GM12878 (cell line): Measurements from ENCODE around the gene CDC42SE1. TPM values are rescaled to one million over a fixed set of nuclear protein-coding genes. Genes with fewer than 3 reads are reported as not detected.

Source experiments
- ASH2L ChIP-seq: fragments of 300-600, 200-600 bp; sonication (generic); IDR thresholded peaks from 2 replicates; pipeline ENCODE4 v1.6.1; 2017; ENCODE audit warnings: low read depth, mild to moderate bottlenecking, borderline replicate concordance
- BCL11A ChIP-seq: IDR thresholded peaks from 2 replicates; pipeline ENCODE4 v1.6.1; 2011; ENCODE audit warnings: low read depth, low read length
- BMI1 ChIP-seq: fragments of 450-650 bp; IDR thresholded peaks from 2 replicates; pipeline ENCODE4 v1.6.1; 2016; ENCODE audit warnings: mild to moderate bottlenecking, moderate library complexity, borderline replicate concordance
- FOXM1 ChIP-seq: IDR thresholded peaks from 2 replicates; pipeline ENCODE4 v1.6.1; 2012; ENCODE audit warnings: low read depth, mild to moderate bottlenecking, inconsistent platforms, low read length, moderate library complexity
- KAT2A ChIP-seq: conservative IDR thresholded peaks from 2 replicates; pipeline ENCODE4 v1.6.1; 2011; ENCODE audit warnings: low read depth, low read length; ENCODE audit not compliant: control insufficient read depth
- KDM1A ChIP-seq: fragments of 200-600 bp; sonication (generic); IDR thresholded peaks from 2 replicates; pipeline ENCODE4 v1.6.1; 2016; ENCODE audit warnings: borderline replicate concordance
- MYB ChIP-seq: fragments of 150-350 bp; IDR thresholded peaks from 2 replicates; pipeline ENCODE4 v1.6.1; 2014; ENCODE audit warnings: mild to moderate bottlenecking, low read depth, low read length, borderline replicate concordance
- NFXL1 ChIP-seq: fragments of 450-650 bp; IDR thresholded peaks from 2 replicates; pipeline ENCODE4 v1.6.1; 2017; ENCODE audit warnings: antibody characterized with exemption, mild to moderate bottlenecking, borderline replicate concordance
- PML ChIP-seq: IDR thresholded peaks from 2 replicates; pipeline ENCODE4 v1.6.1; 2012; ENCODE audit warnings: low read length, inconsistent platforms
- SIN3A ChIP-seq: IDR thresholded peaks from 2 replicates; pipeline ENCODE4 v1.6.1; 2012; ENCODE audit warnings: low read depth, low read length, improper control_type of control experiment
- SMC3 ChIP-seq: IDR thresholded peaks from 2 replicates; pipeline ENCODE4 v1.6.1; 2011; ENCODE audit warnings: low read length, improper control_type of control experiment, borderline replicate concordance
- STAT1 ChIP-seq: fragments of 450-650 bp; conservative IDR thresholded peaks from 2 replicates; pipeline ENCODE4 v1.6.1; 2014; ENCODE audit warnings: antibody characterized with exemption, mild to moderate bottlenecking
- TARDBP ChIP-seq: IDR thresholded peaks from 2 replicates; pipeline ENCODE4 v1.6.1; 2016; ENCODE audit warnings: borderline replicate concordance
- ZZZ3 ChIP-seq: IDR thresholded peaks from 2 replicates; pipeline ENCODE4 v1.6.1; 2011; ENCODE audit warnings: low read depth; ENCODE audit not compliant: control insufficient read depth, insufficient read length
- polyA plus RNA-seq, 11 experiments: library from polyadenylated mRNA; depleted of rRNA in 4 of 11; unstranded in 6 of 11; stranded (reverse) in 5 of 11; fragments of >200 nt; fragmentation: Nextera tagmentation in 4 of 11; fragmentation: Illumina TruSeq in 1 of 11; extraction: Ambion mirVana in 4 of 11; extraction: Trizol in 1 of 11; gene quantifications; 1 replicate in 1 of 11; 2 replicates in 10 of 11; pipeline versions ENCODE4 v1.2.1 to v1.2.3, GENCODE V29; 2011 to 2016; ENCODE audit warnings: inconsistent platforms in 2 of 11, missing spikeins in 2 of 11, low read depth in 1 of 11
- total RNA-seq, 4 experiments: library from RNA; depleted of rRNA in 3 of 4; stranded (reverse); fragments of >200 nt in 3 of 4; fragmentation: Illumina TruSeq in 1 of 4; extraction: Trizol in 1 of 4; gene quantifications; 2 replicates each; pipeline versions ENCODE4 v1.2.1 to v1.2.3, GENCODE V29; 2013 to 2021
- TF ChIP-seq, protein P1 (sequence below): fragments of 450-650 bp; IDR thresholded peaks from 2 replicates; pipeline ENCODE4 v1.6.1; 2016; ENCODE audit warnings: mild to moderate bottlenecking
- TF ChIP-seq, protein P2 (sequence below): fragments of 450-650 bp; IDR thresholded peaks from 2 replicates; pipeline ENCODE4 v1.6.1; 2017; ENCODE audit warnings: mild to moderate bottlenecking, moderate library complexity
- TF ChIP-seq, protein P3 (sequence below): fragments of 450-650 bp; IDR thresholded peaks from 2 replicates; pipeline ENCODE4 v1.6.1; 2016; ENCODE audit warnings: mild to moderate bottlenecking

CDC42SE1 gene
- total and polyA plus RNA-seq, 10 of the 15 experiments (the other 5 are each of a cell fraction or from before 2014, with no cell fraction given), result 35.7 to 112 (median 74.3) TPM

DNA sequence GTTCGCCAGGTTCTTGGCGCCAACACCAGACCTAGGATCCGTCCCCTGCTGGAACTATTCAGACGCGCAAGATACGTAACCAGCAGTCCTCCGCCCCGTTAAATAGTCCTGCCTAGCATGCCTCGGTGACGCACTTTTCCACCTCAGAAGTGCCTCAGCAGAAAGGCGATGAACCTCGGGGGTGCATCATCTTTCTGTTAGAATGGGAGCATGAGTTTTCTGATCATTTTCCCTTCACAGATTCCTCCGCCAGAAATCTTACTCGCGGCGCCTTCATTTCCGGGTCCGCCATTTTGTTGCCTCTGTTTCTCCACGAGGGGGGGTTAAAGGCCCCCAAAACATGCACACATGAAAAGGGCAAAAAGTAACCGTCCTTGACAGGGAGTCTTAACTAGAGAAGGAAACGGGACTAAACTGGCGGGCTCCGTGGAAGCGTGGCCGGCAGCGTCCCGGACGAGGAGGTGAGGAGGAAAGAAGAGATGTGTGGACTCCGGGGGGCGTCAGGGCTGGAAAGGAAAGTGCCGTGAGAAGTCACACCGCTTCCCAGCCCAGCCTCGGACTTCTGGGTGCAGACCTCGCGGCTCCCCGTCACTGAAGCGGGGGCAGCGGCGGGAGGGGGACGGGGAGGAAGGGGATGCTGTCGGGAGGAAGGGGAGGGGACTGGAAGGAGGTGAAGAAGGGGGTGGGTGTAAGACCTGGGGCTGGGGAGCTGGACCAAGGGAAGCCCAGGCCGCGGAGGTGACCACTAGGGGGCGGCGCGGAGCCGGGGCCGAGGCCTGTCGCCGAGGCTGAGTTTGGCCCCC lies 11.3 kb upstream of the CDC42SE1 start, which contains the start of gene GABPB2 (continued):
- TF ChIP-seq STAT1, result peak; percentile 98
- TF ChIP-seq, protein P1, sequence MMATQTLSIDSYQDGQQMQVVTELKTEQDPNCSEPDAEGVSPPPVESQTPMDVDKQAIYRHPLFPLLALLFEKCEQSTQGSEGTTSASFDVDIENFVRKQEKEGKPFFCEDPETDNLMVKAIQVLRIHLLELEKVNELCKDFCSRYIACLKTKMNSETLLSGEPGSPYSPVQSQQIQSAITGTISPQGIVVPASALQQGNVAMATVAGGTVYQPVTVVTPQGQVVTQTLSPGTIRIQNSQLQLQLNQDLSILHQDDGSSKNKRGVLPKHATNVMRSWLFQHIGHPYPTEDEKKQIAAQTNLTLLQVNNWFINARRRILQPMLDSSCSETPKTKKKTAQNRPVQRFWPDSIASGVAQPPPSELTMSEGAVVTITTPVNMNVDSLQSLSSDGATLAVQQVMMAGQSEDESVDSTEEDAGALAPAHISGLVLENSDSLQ, result no peak
- TF ChIP-seq, protein P2, sequence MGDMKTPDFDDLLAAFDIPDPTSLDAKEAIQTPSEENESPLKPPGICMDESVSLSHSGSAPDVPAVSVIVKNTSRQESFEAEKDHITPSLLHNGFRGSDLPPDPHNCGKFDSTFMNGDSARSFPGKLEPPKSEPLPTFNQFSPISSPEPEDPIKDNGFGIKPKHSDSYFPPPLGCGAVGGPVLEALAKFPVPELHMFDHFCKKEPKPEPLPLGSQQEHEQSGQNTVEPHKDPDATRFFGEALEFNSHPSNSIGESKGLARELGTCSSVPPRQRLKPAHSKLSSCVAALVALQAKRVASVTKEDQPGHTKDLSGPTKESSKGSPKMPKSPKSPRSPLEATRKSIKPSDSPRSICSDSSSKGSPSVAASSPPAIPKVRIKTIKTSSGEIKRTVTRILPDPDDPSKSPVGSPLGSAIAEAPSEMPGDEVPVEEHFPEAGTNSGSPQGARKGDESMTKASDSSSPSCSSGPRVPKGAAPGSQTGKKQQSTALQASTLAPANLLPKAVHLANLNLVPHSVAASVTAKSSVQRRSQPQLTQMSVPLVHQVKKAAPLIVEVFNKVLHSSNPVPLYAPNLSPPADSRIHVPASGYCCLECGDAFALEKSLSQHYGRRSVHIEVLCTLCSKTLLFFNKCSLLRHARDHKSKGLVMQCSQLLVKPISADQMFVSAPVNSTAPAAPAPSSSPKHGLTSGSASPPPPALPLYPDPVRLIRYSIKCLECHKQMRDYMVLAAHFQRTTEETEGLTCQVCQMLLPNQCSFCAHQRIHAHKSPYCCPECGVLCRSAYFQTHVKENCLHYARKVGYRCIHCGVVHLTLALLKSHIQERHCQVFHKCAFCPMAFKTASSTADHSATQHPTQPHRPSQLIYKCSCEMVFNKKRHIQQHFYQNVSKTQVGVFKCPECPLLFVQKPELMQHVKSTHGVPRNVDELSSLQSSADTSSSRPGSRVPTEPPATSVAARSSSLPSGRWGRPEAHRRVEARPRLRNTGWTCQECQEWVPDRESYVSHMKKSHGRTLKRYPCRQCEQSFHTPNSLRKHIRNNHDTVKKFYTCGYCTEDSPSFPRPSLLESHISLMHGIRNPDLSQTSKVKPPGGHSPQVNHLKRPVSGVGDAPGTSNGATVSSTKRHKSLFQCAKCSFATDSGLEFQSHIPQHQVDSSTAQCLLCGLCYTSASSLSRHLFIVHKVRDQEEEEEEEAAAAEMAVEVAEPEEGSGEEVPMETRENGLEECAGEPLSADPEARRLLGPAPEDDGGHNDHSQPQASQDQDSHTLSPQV, result no peak; the same call in 1 of the 2 replicates
- no peak for TF ChIP-seq BCL11A
- TF ChIP-seq KDM1A, result no peak
- TF ChIP-seq ZZZ3, result no peak
- peak; percentile 29; the same call in 1 of the 2 replicates for TF ChIP-seq SMC3
- TF ChIP-seq KAT2A, result no peak
- no peak for TF ChIP-seq BMI1
- peak; percentile 85; the same call in 1 of the 2 replicates for TF ChIP-seq PML
- peak; percentile 69; the same call in 1 of the 2 replicates for TF ChIP-seq MYB
- TF ChIP-seq TARDBP, result peak; percentile 95
- TF ChIP-seq NFXL1, result no peak
- peak; percentile 85 for TF ChIP-seq ASH2L
- TF ChIP-seq, protein P3, sequence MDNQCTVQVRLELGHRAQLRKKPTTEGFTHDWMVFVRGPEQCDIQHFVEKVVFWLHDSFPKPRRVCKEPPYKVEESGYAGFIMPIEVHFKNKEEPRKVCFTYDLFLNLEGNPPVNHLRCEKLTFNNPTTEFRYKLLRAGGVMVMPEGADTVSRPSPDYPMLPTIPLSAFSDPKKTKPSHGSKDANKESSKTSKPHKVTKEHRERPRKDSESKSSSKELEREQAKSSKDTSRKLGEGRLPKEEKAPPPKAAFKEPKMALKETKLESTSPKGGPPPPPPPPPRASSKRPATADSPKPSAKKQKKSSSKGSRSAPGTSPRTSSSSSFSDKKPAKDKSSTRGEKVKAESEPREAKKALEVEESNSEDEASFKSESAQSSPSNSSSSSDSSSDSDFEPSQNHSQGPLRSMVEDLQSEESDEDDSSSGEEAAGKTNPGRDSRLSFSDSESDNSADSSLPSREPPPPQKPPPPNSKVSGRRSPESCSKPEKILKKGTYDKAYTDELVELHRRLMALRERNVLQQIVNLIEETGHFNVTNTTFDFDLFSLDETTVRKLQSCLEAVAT, result peak; percentile 96
- TF ChIP-seq SIN3A, result peak; percentile 69
- peak; percentile 77; the same call in 1 of the 2 replicates for TF ChIP-seq FOXM1
